HK-2 (cell line): ENCODE measurements around the gene EN2.

Experiments used
- DNase-seq: peaks from one replicate; pipeline ENCODE4 v3.0.0-alpha.2; 2018; ENCODE audit not compliant: unreplicated experiment

The EN2 gene

GRCh38 chr7:155508376-155509358 lies 50.7 kb downstream of the EN2 start:
- no peak for DNase-seq

GRCh38 chr7:155509359-155509724 lies 51.4 kb downstream of the EN2 start:
- DNase-seq, result no peak

- DNase-seq, result no peak
Observed at GRCh38 chr7:155509725-155510551, 52.0 kb downstream of the EN2 start.

- no peak for DNase-seq
Observed at GRCh38 chr7:155510975-155511701, 53.2 kb downstream of the EN2 start.

DNA sequence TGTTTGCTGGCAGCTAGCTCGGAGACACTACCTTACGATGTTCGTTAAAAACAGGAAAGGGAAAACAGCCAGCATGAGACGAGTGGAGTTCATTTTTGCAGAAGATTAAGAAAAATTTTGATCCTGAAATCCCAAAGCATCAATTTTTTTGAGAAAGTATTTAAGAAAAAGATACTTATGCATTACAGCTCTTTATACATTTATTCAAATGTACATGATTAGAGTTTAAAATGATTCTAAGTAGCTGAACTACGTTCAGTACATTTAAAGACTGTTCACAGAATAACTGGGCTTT lies 53.7 kb downstream of the EN2 start:
- no peak for DNase-seq

DNA sequence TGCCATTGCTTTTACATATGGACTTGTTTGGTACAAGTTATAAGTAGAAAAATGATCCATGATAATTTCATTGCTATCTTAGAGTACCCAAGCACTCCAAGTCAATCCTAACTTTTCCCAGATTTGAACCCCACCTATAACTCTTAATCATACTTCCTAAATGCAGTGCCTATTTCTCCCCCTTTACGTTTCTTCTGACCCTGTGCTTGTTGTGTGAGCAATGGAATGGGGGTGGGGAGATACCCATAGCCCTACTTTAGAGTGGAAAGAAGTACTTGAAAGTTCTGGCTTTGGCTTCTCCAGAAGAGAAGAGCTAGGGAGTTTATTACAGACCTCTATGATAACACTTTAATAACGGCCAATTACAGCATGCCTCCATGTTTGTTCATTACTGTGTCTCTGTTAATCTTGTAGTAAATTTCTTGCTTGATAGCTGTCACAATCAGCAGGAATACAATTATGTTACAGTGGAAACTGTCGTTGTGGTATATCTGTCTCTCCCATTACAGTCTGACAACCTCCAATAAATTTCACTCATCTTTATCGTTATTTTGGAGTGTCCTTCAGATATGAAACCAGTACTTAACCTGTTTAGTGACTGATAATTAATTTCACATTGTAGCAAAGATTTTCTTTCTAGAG lies 54.4 kb downstream of the EN2 start:
- DNase-seq, result no peak

DNA sequence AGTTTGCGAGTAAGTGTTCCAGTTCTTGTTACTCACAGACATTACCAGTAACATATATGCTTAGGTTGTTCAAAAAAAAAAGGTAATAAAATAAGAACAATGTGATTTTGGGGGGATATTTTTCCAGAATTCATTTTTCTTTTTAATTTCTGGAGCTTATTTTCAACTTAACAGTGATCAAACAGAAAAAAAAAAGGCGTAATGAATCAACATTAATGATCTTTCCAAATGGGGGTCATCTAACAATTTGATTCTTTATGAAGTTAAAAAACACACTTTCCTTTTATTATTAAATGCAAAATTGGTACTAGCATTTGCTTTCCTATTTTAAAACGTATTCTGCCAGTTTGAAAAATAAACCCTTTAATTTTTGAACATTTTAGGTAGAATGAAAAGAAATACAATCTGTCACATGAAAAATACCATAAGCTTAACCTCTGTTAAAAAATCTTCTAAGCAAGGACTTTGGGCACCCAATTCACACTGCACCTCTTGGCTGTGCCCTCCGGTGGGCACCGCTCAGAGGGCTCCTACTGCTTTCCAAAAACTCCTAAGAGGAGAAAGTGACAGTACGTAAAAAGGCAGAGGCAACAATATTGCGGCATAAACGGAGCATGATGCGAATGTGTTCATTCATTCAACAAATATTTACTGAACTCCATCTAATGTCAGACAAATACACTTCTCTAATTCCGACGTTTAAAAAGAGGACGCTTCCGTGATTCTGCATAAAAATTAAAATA lies 55.8 kb downstream of the EN2 start:
- DNase-seq, result no peak

DNA sequence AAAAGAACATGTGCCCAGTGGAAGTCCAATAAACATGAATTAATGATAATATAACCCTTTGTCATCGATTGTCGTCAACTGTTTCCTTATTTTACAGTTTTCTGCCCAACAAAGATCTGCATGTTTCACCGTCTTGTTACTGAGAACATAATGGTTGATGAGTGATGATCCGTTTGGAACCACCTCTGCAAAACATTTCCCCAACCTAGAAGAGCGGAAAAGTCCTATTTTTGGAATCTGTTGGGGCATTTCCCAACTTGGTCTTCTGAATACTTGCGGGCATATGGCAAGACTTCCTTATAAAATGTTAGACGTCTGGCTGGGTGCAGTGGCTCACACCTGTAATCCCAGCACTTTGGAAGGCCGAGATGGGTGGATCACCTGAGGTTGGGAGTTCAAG lies 56.4 kb downstream of the EN2 start:
- DNase-seq, result no peak
